ENCODE measurements around the gene MT1A.

The MT1A gene

DNA sequence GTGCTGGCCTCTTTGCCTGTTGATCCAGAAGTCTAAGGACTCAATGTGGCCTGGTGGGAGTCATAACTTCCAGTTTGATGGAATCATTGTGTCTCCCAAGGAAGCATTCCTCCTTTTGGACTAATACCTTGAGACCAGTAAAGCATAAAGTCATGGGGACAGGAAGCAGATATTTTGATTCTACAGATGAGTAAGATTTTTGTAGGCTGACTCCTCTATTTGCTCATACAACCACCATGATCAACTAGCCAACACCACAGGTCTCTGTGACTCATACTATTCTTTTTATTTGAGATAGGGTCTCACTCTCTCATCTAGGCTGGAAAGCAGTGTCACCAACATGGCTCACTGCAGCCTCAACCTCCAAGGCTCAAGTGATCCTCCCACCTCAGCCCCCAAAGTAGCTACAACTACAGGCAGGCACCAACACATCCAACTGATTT is 23.9 kb upstream of the MT1A start:
- H3K9me2 ChIP-seq (replicated peaks; ENCODE audit: insufficient read depth, low read length) = no peaks in the 10 kb centered on the region
- no peaks in the 10 kb centered on the region for H4K20me1 ChIP-seq (ENCODE audit: insufficient read depth, low read length)
- no peak overlapping the region for H3K27ac ChIP-seq (ENCODE audit: low read length)
- peaks cover 4% of the 10 kb centered on the region; the same call in 1 of the 2 replicates for H3F3A ChIP-seq (ENCODE audit: insufficient read depth, low read length)
- peaks cover 12% of the 10 kb centered on the region; the same call in 1 of the 2 replicates for H3K4me1 ChIP-seq (ENCODE audit: low read length)
- H3K9me3 ChIP-seq (replicated peaks; ENCODE audit: insufficient read depth, low read length) = no peaks in the 10 kb centered on the region
- peaks cover 47% of the 10 kb centered on the region for H3K27me3 ChIP-seq (replicated peaks; ENCODE audit: insufficient read depth, low read length)
- H3K79me2 ChIP-seq (ENCODE audit: low read length) = no peaks in the 10 kb centered on the region
- DNase-seq = no peak
- H2AFZ ChIP-seq (ENCODE audit: low read length) = no peak overlapping the region
- H3K36me3 ChIP-seq (replicated peaks; ENCODE audit: insufficient read depth, low read length) = no peaks in the 10 kb centered on the region
- TF ChIP-seq EZH2 (optimal IDR thresholded peaks at IDR 0.05; ENCODE audit: low read depth, low read length) (no peak), EZH2phosphoT487 (IDR thresholded peaks at IDR 0.05; ENCODE audit: low read length) (no peak), CTCF (IDR thresholded peaks at IDR 0.05; ENCODE audit: low read length) (no peak)
- no peak overlapping the region for H3K4me2 ChIP-seq (ENCODE audit: low read depth, low read length)
- no peak overlapping the region for H3K4me3 ChIP-seq (ENCODE audit: low read length)
- no peak overlapping the region for H3K9ac ChIP-seq (ENCODE audit: low read length)

GRCh38 chr16:56615353-56615752 is 23.1 kb upstream of the MT1A start:
- DNase-seq = no peak
- no peak overlapping the region for H3K4me2 ChIP-seq (ENCODE audit: low read depth, low read length)
- peaks cover 4% of the 10 kb centered on the region; the same call in 1 of the 2 replicates for H3K4me1 ChIP-seq (ENCODE audit: low read length)
- no peaks in the 10 kb centered on the region for H3K9me2 ChIP-seq (replicated peaks; ENCODE audit: insufficient read depth, low read length)
- H2AFZ ChIP-seq (ENCODE audit: low read length) = no peak overlapping the region
- H3K79me2 ChIP-seq (ENCODE audit: low read length) = no peaks in the 10 kb centered on the region
- no peaks in the 10 kb centered on the region for H3F3A ChIP-seq (ENCODE audit: insufficient read depth, low read length)
- no peak overlapping the region for H3K4me3 ChIP-seq (ENCODE audit: low read length)
- no peaks in the 10 kb centered on the region for H3K36me3 ChIP-seq (replicated peaks; ENCODE audit: insufficient read depth, low read length)
- no peak overlapping the region for H3K9ac ChIP-seq (ENCODE audit: low read length)
- H3K9me3 ChIP-seq (replicated peaks; ENCODE audit: insufficient read depth, low read length) = no peaks in the 10 kb centered on the region
- H3K27ac ChIP-seq (ENCODE audit: low read length) = no peak overlapping the region
- no peaks in the 10 kb centered on the region for H4K20me1 ChIP-seq (ENCODE audit: insufficient read depth, low read length)
- TF ChIP-seq EZH2 (optimal IDR thresholded peaks at IDR 0.05; ENCODE audit: low read depth, low read length) = no peak
- no peak for TF ChIP-seq EZH2phosphoT487 (IDR thresholded peaks at IDR 0.05; ENCODE audit: low read length)
- no peak for TF ChIP-seq CTCF (IDR thresholded peaks at IDR 0.05; ENCODE audit: low read length)
- peaks cover 44% of the 10 kb centered on the region for H3K27me3 ChIP-seq (replicated peaks; ENCODE audit: insufficient read depth, low read length)

GRCh38 chr16:56616608-56617211 is 21.8 kb upstream of the MT1A start:
- Histone ChIP-seq H3K4me1 (ENCODE audit: low read length) (no peaks in the 10 kb centered on the region), H3K4me2 (ENCODE audit: low read depth, low read length) (no peak overlapping the region), H3K79me2 (ENCODE audit: low read length) (no peaks in the 10 kb centered on the region), H3K4me3 (ENCODE audit: low read length) (no peak overlapping the region), H3K9ac (ENCODE audit: low read length) (no peak overlapping the region), H3F3A (ENCODE audit: insufficient read depth, low read length) (no peaks in the 10 kb centered on the region), H3K9me2 (replicated peaks; ENCODE audit: insufficient read depth, low read length) (no peaks in the 10 kb centered on the region), H3K27me3 (replicated peaks; ENCODE audit: insufficient read depth, low read length) (peaks cover 33% of the 10 kb centered on the region), H4K20me1 (ENCODE audit: insufficient read depth, low read length) (no peaks in the 10 kb centered on the region), H3K36me3 (replicated peaks; ENCODE audit: insufficient read depth, low read length) (no peaks in the 10 kb centered on the region), H3K27ac (ENCODE audit: low read length) (no peak overlapping the region), H2AFZ (ENCODE audit: low read length) (no peak overlapping the region), H3K9me3 (replicated peaks; ENCODE audit: insufficient read depth, low read length) (no peaks in the 10 kb centered on the region)
- TF ChIP-seq CTCF (IDR thresholded peaks at IDR 0.05; ENCODE audit: low read length) = no peak
- TF ChIP-seq EZH2phosphoT487 (IDR thresholded peaks at IDR 0.05; ENCODE audit: low read length) = no peak
- TF ChIP-seq EZH2 (optimal IDR thresholded peaks at IDR 0.05; ENCODE audit: low read depth, low read length) = no peak
- no peak for DNase-seq

All from MM.1S (cell line).